Measurements from ENCODE around the gene ADAMTS3.
A peak's percentile ranks its signal among the peaks of the same experiment; 100 is the strongest.

Gene ADAMTS3

DNA sequence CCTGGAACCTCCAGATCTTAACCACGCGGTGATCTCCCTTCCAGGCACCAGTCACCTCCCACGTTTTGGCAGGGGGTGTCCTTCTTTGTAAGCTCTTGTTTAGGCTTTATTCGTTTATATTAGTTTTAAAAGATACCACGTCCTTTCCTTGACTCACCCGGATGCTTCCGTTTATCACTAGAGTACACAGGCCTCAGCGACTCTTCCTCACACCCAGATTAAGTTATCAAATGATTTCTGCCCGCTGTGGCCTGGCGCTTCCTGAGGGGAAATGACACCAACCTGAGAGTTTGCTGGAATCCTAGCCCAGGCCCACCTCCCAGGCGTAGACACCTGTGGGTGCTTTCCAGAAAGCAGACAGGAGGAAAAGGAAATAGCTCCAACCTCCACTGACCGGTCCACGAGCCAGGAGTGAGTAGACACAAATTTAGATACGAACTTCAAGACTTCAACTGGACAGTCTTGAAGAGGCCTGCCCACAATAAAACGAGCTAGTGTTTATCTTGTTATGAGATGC, 756 bp upstream of the ADAMTS3 start:
- Histone ChIP-seq H3K9me3 (no peaks in the 10 kb centered on the region), H3K36me3 (no peaks in the 10 kb centered on the region), H3K27ac (no peak overlapping the region), H3K4me1 (ENCODE audit: control insufficient read depth in 1 of 2, insufficient read depth in 1 of 2, low read depth in 1 of 2, low read length in 1 of 2) (peaks cover 20 to 21% of the 10 kb centered on the region in 2 experiments), H3K27me3 (peaks cover 79% of the 10 kb centered on the region), H3K4me3 (ENCODE audit: low read depth in 1 of 2, low read length in 1 of 2) (peak overlapping the region in 1 of 2 experiments; percentile 66)
- TF ChIP-seq, protein P1, sequence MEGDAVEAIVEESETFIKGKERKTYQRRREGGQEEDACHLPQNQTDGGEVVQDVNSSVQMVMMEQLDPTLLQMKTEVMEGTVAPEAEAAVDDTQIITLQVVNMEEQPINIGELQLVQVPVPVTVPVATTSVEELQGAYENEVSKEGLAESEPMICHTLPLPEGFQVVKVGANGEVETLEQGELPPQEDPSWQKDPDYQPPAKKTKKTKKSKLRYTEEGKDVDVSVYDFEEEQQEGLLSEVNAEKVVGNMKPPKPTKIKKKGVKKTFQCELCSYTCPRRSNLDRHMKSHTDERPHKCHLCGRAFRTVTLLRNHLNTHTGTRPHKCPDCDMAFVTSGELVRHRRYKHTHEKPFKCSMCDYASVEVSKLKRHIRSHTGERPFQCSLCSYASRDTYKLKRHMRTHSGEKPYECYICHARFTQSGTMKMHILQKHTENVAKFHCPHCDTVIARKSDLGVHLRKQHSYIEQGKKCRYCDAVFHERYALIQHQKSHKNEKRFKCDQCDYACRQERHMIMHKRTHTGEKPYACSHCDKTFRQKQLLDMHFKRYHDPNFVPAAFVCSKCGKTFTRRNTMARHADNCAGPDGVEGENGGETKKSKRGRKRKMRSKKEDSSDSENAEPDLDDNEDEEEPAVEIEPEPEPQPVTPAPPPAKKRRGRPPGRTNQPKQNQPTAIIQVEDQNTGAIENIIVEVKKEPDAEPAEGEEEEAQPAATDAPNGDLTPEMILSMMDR (IDR thresholded peaks at IDR 0.05), result no peak

DNA sequence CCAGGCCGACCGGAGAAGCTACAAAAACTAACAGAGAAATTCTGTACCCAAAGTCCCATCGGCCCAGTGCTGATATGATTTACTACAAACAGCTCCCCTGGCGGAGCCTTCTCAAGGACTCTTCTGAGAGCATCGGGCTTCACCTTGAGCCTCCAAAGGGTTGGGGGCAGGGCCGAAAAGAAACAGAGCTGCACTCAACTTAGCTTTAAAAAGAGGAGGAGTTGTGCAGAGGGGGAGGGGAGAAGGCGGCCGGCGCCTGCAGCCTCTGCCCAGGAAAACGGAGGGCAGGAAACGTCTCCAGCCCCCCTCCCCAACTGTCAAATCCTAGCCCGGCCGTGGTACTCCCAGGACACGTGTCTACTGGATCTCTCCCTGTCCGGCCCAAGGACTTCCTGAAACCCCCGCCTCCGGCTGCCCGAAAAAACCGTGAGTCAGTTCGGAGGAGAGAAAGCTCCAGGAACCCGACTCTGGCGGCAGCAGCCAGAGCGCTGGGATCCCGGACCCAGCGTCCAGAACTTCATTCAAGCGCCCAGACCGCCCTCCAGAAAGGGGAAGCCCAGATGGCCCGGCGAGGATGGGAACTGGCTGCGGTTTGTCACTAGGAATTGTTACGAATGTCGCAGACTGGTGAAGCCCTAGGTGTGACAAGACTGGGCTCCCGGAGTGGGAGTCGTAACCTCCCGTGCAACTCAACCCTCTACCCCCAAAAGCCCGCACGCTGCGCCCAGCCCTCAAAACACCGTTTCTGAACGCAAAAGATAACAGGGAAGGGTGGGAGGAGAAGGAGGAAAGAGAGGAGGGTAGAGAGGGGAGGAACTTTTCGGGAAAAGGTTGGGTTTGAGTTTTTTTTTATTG, 973 bp downstream of the ADAMTS3 start:
- no peak overlapping the region for H3K27ac ChIP-seq

DNA sequence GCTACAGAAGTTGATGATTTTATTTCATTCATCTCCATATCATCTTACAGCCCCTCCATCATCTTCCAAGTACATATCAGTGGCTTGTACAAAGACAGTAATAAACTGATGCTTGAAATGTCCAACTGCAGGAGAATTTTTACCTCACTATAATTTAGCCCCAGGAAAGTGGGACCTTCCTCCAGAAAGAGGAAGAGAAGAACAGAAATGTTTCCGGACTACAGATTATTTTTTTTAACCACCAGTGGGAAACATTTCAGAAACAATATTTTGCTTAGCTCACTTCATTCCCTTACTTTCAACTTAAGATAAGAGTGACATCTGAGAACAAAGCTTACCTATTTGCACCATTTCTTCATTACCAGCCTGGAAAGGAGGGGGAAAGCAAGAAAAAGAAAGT, 2.0 kb downstream of the ADAMTS3 start:
- Histone ChIP-seq H3K4me1 (ENCODE audit: control insufficient read depth in 1 of 2, insufficient read depth in 1 of 2, low read depth in 1 of 2, low read length in 1 of 2) (peaks cover 20 to 21% of the 10 kb centered on the region in 2 experiments), H3K9me3 (no peaks in the 10 kb centered on the region), H3K4me3 (ENCODE audit: low read depth in 1 of 2, low read length in 1 of 2) (no peak overlapping the region), H3K27me3 (peaks cover 81% of the 10 kb centered on the region), H3K36me3 (no peaks in the 10 kb centered on the region), H3K27ac (no peak overlapping the region)
- TF ChIP-seq, protein P1 (IDR thresholded peaks at IDR 0.05), result no peak

More for the DNA sequence above, 973 bp downstream of the ADAMTS3 start:
- peak overlapping the region; percentile 54 to 66 for H3K4me3 ChIP-seq (ENCODE audit: low read depth in 1 of 2, low read length in 1 of 2)
- peaks cover 86% of the 10 kb centered on the region for H3K27me3 ChIP-seq
- H3K9me3 ChIP-seq, result no peaks in the 10 kb centered on the region
- H3K4me1 ChIP-seq (ENCODE audit: control insufficient read depth in 1 of 2, insufficient read depth in 1 of 2, low read depth in 1 of 2, low read length in 1 of 2), result peaks cover 20 to 21% of the 10 kb centered on the region in 2 experiments
- H3K36me3 ChIP-seq, result no peaks in the 10 kb centered on the region
- TF ChIP-seq, protein P1 (IDR thresholded peaks at IDR 0.05), result no peak

DNA sequence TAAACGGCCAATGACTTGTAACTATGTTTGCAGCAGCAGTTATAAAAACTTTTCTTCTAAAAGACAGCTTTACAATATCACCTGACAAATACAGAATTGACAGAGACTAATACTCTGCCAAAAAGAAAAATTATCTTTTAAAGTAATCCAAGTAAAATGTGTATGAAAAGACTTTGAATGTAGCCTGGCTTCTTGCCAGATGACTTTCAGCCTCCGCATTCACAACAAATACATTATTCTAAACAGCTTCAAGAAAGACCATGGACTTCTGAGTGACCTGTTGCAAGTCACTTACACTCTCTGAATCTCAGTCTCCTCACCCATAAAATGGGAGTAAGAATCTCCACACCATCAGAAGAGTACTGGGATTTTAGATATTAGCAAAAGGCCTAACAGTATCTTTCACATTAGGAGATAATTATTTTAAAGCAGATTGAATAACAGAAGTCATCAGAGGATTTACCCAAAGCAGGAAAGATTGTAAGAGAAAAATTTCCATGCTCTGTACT, 2.5 kb downstream of the ADAMTS3 start:
- H3K9me3 ChIP-seq, result no peaks in the 10 kb centered on the region
- H3K27me3 ChIP-seq, result peaks cover 76% of the 10 kb centered on the region
- H3K36me3 ChIP-seq, result no peaks in the 10 kb centered on the region
- no peak overlapping the region for H3K4me3 ChIP-seq (ENCODE audit: low read depth in 1 of 2, low read length in 1 of 2)
- TF ChIP-seq, protein P1 (IDR thresholded peaks at IDR 0.05), result no peak
- H3K4me1 ChIP-seq (ENCODE audit: control insufficient read depth in 1 of 2, insufficient read depth in 1 of 2, low read depth in 1 of 2, low read length in 1 of 2), result peaks cover 20 to 21% of the 10 kb centered on the region in 2 experiments
- no peak overlapping the region for H3K27ac ChIP-seq

DNA sequence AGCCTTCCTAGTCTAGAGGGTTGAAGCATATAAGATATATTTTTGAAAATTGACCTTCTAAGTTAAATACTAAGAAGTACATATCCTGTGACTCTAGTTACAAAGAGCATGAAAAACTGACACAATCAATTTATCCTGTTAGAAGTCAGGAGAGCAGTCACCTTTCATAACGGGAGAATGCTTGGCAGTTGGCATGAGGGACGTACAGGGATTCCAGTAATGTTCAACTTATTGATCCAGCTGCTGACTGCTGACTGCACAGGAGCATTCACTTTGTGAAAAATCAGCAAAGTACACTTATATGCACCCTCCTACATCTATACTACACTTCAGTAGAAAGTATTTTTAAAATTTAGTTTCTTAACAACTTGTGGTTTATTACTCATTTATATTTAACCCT, 4.2 kb downstream of the ADAMTS3 start:
- TF ChIP-seq, protein P1 (IDR thresholded peaks at IDR 0.05), result no peak
- Histone ChIP-seq H3K36me3 (no peaks in the 10 kb centered on the region), H3K4me3 (ENCODE audit: low read depth in 1 of 2, low read length in 1 of 2) (no peak overlapping the region), H3K4me1 (ENCODE audit: control insufficient read depth in 1 of 2, insufficient read depth in 1 of 2, low read depth in 1 of 2, low read length in 1 of 2) (peaks cover 20 to 21% of the 10 kb centered on the region in 2 experiments), H3K27ac (no peak overlapping the region), H3K27me3 (peaks cover 59% of the 10 kb centered on the region), H3K9me3 (no peaks in the 10 kb centered on the region)

Data from neutrophil (primary cell).